GM20431 (cell line): ENCODE results near the gene LPIN1.

Source experiments
- in situ Hi-C: fragments of 300-500 bp; cut with MseI, MboI; formaldehyde crosslinking; loops from one replicate; pipeline ENCODE4 v1.15.0; 2020; ENCODE audit warnings: low sequenced_read_pairs; ENCODE audit not compliant: unreplicated experiment

Gene LPIN1

GRCh38 chr2:11874861-11875260 lies 128.4 kb downstream of the LPIN1 start:
- in situ Hi-C loops: loop anchor here (25.0 kb wide), 1 partner anchor 1137 kb away; no protein-coding TSS in a partner anchor

- in situ Hi-C loops: no loop called here
Observed at GRCh38 chr2:11875481-11875880, 129.0 kb downstream of the LPIN1 start.

DNA sequence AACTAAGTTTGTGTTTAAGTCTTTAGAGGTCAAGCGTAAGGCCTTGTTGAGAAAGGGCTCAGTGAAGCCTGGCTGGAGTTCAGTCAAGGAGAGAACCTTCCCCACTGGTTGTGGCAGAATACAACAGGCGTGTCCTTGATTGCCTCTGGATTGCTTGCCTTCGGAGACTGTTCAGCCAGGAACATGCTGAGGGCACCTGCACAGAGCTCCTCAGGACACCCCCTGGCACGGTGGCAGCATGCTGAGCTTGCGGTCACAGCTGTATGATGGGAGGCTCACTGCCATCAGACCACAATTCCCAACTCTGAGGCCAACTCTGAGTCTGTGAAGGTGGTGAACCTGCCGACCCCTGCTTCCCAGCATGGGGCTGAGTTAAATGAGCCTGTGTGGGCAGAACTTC lies 130.0 kb downstream of the LPIN1 start:
- in situ Hi-C loops: no loop called here

GRCh38 chr2:11876889-11877288 lies 130.5 kb downstream of the LPIN1 start:
- in situ Hi-C loops: no loop called here
